HG03025 (cell line): ENCODE measurements around the gene CENPA.

Source experiments
- ATAC-seq: cut with Tn5 transposase; IDR thresholded peaks from one replicate; pipeline ENCODE4 v1.9.1; 2021; ENCODE audit warnings: mild to moderate bottlenecking, moderate library complexity; ENCODE audit not compliant: unreplicated experiment, low FRiP score

CENPA gene

DNA sequence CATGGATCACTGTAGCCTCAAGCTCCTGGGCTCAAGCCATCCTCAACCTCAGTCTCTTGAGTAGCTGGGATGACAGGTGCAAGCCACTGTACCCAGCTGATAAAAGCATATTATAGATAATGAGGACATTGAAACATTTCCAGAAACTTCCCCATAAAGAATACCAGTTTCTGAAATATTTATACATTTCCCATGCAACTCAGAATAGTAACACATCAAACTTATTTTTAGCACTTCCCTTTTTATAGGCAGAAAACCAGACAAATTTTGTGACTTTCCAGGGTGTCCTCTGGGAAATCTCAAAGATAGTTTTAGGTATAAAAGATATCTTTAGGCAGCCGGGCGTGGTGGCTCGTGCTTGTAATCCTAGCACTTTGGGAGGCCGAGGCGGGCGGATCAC lies 37.0 kb downstream of the CENPA start:
- ATAC-seq = no peak

DNA sequence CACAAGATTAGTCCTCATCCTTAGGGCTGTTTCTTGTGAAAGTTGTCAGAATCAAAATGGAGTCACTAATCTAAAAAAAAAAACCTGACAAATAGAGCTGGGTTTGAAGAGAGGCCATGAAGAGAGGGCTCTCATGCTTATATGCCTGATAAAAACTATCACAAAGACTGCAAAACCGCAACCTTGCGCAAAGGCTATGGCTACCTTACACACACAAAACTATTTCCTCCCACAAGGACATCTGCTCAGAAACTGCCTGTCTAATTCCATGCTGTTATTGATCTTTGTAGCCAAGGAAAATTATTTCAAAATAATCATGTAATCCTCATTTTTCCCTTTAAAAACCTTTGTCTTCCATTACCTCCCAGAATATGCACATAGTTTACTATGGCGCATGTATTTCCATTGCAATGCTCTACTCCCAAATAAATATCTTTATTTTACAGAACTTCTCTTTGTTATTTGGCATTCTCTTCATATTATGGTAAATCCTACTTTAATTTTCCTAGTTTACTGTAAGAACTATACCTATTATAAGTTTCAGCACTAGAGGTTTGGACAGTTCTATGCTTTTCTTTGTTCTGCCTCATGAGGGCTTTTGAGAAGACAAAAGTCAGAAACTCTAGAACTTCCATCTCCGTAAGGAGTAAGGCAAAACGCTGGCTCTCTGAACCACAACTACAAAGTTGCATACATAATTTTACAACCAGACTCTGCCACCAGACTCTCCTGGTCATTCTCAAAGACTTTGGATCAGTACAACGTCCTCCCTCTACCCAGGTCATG lies 52.5 kb downstream of the CENPA start:
- no peak for ATAC-seq

DNA sequence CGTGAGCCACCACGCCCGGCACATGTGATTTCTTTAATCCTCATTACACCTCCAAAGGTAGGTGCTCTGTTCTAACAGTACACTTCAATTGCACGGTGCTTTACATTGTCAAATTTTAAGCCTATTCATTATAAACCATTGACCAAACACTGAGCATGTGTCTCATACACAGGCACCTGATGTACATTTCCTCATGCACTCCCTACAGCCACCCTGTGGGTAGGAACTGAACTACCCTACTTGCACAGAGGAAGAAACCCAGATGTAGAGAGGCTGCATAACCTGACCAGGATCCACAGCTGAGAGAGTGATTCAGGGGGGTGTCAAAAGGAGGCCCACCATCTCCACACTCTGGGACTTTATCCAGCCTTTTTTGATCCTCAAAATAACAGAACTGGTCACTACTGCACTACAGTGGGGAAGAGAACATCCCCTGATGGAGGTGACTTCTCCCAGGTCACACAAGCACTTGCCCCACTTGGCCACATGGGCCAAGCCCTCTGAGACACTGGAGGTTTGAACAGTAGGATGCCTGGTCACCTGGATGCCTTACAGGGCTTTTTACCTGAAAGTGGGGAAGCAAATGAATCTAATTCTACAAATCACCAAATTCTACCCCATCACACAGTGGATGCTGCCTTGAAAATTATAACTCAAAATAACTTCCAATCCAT lies 55.2 kb downstream of the CENPA start:
- no peak for ATAC-seq

DNA sequence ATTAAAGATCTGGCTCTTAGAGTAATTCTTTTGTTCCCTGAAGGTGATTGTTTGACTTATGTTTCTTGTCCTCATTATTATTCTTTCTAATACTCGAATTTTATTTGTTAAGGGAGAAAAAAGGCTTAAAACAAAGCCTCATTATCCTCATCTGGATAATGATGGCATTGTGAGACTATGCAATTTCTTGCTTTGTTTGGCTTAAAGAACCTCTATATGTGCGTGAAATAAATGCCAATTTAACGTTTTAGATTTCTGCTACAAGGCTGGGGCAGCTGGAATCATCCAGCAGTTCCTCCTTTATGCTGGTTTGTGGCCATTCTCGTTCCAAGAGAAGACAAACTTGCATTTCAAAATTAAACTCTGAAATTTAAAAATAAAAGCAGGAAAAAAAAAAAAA lies 57.2 kb downstream of the CENPA start:
- ATAC-seq = no peak
